IPS-NIHi7 (cell line): ENCODE measurements around the gene TRAF3IP1.

Experiments used
- DNase-seq: peaks from one replicate; pipeline ENCODE4 v3.0.0; 2012; ENCODE audit warnings: mixed read lengths; ENCODE audit errors: extremely low spot score

Gene TRAF3IP1

DNA sequence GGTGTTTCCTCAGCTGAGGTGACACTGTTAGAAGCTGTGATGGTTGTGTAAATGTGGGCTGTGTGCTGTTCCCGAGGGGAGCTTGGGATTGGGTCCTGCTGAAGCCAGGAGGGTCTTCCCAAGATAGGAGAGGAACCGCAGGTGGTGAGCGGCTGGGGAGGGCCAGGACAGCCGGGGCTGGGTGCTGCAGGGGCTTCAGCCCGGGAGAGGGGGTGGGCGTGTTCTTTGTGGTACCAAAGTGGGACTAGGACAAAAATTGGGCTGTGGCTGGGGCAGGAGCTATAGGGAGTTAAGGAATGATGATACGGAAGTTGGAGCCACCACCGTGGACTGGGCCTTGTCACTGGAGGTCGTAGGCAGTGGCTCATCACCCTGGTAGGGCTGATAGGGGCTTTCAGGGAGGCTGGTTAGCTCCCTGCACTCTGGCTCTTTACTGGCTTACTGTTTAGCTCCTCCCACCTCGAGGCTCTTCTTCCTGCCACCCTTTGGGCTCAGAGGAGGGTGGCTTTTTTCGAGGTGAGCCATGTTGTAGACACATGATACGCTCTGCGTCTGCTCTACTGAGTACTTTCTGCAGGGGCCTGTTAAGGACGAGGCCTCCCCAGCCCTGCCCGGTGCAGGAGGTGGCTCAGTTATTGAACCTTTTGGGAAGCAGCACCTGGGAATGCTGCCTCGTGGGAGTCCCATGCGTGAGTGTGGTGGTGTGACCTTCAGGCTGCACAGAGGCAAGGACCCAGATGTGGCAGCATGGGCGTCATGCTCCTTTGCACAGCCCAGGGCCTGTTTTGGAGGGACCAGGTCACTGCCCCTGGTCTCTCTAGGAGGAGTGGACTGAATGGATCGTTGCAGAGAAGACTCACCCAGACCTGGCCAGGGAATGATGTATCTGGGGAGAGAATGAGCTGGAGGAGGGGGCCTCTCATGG lies 128.0 kb downstream of the TRAF3IP1 start:
- no peak for DNase-seq

DNA sequence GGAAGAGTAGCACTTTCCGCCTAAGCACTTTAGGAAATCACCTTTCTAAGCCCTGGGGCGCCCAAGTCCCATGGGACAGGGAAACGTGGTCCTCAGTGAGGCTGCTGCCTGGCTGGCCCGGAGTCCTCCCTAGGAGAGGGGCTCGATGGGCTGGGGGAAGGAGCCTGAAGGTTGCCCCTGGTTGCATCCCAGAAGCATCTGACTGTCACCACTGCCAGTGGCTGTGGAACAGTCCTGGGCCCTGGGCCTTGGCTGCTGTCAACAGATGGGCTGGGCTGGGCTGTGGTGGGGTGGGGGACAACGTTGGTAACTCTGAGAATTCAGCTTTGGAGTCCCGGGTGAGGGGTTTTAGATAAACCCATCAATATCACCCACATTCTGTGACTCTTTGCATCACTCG lies 128.9 kb downstream of the TRAF3IP1 start:
- peak; percentile 5 for DNase-seq

DNA sequence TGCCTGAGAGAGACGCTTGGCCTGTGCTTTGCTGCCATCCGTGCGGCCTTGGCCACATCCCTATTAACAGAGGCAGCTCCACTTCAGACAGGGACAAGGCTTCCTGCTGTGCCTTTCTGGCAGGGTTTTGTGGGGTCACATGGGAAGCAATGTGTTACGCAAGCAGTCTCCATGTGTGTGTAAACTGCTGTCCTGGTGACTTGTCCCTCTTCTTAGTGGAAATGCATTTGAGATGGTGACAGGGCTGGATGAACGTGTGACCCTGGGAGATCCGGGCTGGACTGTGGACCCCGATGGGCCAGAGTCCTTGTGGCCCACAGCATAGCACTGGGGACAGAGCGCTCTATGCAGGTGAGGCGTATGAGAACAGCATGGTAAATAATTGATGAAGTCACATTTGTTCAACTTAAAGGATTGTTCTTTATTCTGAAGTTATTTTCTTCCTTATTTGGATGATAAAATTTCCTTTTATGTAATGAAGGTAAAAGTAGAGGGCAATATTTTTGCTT lies 129.6 kb downstream of the TRAF3IP1 start:
- DNase-seq: no peak

DNA sequence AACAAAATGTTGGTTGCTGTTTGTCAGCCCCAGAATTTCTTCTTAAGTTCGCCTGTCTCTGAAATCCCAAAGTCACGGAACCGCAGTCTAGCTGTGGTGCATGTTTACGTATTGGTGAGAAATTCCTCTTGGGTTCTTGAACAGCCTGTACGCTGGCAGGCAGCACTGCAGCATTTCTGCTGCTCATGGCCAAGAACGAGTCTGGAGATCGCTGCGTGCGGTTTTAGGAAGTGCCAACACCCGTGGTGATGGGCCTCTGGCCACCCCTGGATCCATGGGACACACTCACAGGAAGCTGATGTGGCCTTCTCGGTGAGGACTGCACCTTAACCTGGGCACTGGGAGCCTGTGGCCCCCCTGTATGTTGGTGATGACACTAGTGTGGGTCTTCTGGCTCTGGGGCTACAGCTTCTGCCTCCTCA lies 130.1 kb downstream of the TRAF3IP1 start:
- peak; percentile 6 for DNase-seq
